ENCODE results near the gene PROSER2.

The PROSER2 gene

DNA sequence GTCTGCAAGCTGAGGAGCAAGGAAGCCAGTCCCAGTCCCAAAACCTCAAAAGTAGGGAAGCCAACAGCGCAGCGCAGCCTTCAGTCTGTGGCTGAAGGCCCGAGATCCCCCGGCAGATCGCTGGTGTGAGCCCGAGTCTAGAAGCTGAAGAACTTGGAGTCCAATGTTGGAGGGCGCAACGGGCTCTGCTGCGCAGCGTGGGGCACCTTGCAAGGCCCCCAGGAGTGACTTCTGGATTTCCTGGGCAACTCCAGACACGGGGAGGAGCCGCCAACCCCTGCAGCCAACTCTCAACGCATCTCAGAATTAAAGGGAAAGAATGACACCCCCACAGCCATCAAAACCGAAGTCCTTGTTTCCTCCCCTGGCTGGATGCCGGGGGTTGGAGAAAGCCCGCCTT lies 18.8 kb upstream of the PROSER2 start:
- DNase-seq (ENCODE audit: low read depth) = no peak
- H3K4me3 ChIP-seq (ENCODE audit: low read depth, low read length) = no peak overlapping the region
- TF ChIP-seq, protein P1, sequence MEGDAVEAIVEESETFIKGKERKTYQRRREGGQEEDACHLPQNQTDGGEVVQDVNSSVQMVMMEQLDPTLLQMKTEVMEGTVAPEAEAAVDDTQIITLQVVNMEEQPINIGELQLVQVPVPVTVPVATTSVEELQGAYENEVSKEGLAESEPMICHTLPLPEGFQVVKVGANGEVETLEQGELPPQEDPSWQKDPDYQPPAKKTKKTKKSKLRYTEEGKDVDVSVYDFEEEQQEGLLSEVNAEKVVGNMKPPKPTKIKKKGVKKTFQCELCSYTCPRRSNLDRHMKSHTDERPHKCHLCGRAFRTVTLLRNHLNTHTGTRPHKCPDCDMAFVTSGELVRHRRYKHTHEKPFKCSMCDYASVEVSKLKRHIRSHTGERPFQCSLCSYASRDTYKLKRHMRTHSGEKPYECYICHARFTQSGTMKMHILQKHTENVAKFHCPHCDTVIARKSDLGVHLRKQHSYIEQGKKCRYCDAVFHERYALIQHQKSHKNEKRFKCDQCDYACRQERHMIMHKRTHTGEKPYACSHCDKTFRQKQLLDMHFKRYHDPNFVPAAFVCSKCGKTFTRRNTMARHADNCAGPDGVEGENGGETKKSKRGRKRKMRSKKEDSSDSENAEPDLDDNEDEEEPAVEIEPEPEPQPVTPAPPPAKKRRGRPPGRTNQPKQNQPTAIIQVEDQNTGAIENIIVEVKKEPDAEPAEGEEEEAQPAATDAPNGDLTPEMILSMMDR (IDR thresholded peaks at IDR 0.05; ENCODE audit: control insufficient read depth, extremely low read depth, insufficient read depth) = no peak

DNA sequence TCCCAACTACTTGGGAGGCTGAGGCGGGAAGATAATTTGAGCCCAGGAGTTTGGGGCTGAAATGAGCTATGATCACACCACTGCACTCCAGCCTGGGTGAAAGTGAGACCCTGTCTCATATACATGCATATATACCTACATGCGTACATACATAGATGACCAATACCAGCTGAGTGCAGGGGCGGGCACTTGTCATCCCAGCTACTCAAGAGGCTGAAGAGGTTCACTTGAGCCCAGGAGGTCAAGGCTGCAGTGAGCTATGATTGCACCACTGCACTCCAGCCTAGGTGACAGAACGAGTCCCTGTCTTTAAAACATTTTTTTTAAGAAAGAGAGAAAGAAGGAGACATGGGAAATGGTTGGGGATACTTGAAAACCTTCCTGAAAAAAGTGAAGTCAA lies 17.4 kb upstream of the PROSER2 start:
- no peak overlapping the region for H3K4me3 ChIP-seq (ENCODE audit: low read depth, low read length)
- DNase-seq (ENCODE audit: low read depth) = no peak
- TF ChIP-seq, protein P1 (IDR thresholded peaks at IDR 0.05; ENCODE audit: control insufficient read depth, extremely low read depth, insufficient read depth) = no peak

DNA sequence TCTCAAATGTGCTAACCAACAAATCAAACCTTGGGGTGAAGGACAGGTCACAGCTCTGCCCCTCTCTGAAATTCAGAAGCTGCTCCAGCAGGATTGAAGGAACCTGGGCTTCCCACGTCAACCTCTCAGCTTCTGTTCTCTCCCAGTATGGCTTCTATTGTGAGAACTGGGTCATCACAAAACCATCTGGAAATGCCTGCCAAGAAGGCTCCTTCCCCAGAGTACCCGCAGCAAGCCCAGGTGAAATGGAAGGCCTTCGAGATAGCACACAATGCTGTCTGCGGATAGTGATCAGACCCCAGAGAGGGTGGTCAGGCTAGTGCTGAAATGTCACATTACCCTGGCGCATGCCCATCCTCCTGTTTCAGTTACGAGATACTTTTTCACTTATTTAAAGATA lies 16.4 kb upstream of the PROSER2 start:
- TF ChIP-seq, protein P1 (IDR thresholded peaks at IDR 0.05; ENCODE audit: control insufficient read depth, extremely low read depth, insufficient read depth) = no peak
- H3K4me3 ChIP-seq (ENCODE audit: low read depth, low read length) = no peak overlapping the region
- DNase-seq (ENCODE audit: low read depth) = no peak

DNA sequence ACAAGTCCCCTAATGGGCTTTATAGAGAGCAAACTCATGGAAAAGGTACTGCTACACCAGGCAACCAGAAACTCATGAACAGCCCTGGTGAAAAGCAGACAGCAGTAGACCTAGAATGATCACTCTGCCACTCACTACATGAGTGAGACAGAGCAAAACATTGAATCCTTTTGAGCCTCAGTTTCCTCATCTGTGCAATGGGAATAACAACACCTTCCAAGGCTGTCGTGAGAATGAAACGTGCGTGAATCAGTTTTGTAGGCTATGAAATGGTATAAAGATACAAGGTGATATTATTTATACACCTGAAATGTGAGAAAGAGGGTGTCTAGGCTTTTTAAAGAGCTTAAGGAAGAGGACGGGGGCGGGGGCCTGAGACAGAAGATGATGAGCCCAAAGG lies 14.3 kb upstream of the PROSER2 start:
- DNase-seq (ENCODE audit: low read depth) = no peak
- TF ChIP-seq, protein P1 (IDR thresholded peaks at IDR 0.05; ENCODE audit: control insufficient read depth, extremely low read depth, insufficient read depth) = no peak

DNA sequence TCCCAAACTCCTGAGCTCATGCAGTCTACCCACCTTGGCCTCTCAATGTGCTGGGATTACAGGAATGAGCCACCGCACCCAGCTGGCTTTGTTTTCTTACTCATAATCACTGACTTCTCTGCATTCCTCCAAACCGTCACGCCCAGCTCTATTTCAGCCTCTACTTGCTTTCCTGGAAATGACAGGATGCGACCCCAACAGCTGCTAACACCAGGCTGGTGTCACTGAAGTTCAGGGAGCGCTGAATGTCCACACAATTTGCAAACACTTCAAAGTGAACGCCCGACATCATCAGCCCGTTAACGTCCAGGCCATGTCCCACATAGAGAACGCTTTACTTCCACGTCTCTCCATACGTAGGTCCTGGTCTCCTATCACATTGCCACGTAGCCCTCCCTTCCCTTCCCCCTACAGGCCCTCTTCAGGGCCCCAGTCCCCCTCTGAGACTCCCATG lies 12.8 kb upstream of the PROSER2 start:
- no peak overlapping the region for H3K4me3 ChIP-seq (ENCODE audit: low read depth, low read length)
- TF ChIP-seq, protein P1 (IDR thresholded peaks at IDR 0.05; ENCODE audit: control insufficient read depth, extremely low read depth, insufficient read depth) = no peak
- no peak for DNase-seq (ENCODE audit: low read depth)

More for the DNA sequence above, 14.3 kb upstream of the PROSER2 start:
- no peak overlapping the region for H3K4me3 ChIP-seq (ENCODE audit: low read depth, low read length)

DNA sequence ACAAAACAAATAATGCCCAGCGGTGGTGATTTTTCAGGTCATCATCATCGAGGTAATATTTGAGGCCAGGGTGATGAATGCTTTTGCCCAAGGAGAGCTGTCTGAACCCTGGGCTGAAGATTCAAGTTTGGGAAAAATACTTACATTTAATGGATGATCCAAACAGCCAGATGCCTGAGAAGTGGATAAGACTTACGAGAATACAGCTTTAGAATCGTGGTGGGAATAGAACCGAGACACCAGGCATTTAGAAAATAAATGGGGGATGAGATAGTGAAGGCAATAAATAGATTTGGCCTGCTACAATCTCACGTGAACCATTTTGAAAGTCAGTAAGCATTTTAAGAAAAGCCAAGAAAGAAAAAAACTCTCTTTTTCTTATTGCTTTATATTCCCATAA lies 12.2 kb upstream of the PROSER2 start:
- TF ChIP-seq, protein P1 (IDR thresholded peaks at IDR 0.05; ENCODE audit: control insufficient read depth, extremely low read depth, insufficient read depth) = no peak
- DNase-seq (ENCODE audit: low read depth) = no peak
- no peak overlapping the region for H3K4me3 ChIP-seq (ENCODE audit: low read depth, low read length)

DNA sequence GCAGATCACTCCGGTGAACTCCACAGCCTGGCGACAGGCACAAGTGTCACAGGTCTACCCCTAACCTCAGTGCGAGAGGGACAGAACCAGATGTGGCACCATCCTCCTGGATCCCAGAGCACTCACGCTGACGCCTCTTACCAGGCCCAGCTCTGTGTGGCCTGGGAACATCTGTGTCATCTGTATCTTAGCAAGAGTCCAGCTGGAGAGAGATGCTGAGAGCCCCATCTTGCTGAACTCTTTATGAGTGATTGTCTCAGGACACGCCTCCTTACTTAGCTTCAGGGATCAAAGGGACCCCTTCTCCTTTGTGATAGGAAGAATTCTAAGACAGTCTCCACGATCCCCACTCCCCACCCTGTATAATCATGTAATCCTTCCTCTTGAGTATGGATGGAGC lies 10.0 kb upstream of the PROSER2 start:
- H3K4me3 ChIP-seq (ENCODE audit: low read depth, low read length) = no peak overlapping the region
- no peak for DNase-seq (ENCODE audit: low read depth)
- TF ChIP-seq, protein P1 (IDR thresholded peaks at IDR 0.05; ENCODE audit: control insufficient read depth, extremely low read depth, insufficient read depth) = no peak

Data from LNCaP clone FGC (cell line).